GM18867 (cell line): ENCODE results near the gene CRB1.

Experiments
- ATAC-seq: cut with Tn5 transposase; IDR thresholded peaks from one replicate; pipeline ENCODE4 v1.9.1; 2021; ENCODE audit warnings: mild to moderate bottlenecking, moderate library complexity; ENCODE audit not compliant: unreplicated experiment

CRB1 gene

DNA sequence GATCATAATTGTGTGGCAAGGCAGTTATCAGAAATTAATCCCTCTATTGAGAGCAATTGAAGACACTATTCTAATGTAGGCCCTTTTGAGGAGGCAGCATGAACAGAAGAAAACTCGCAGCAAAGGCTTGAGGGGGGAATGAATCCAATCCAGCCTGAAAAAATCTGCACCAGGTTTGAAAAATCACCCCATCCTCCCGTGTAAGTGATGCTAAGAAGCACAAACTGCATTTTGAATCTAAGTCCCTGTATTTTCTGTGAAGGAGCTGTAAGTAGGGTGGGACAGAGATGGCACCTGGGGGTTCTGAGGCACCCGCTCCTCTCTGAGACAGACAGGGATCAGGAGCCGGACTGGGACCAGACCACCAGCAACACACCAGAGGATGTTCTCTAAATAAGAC lies at the start of gene CRB1:
CRB1 (plus strand) TSS at position 241 of the 400 bp plus-strand sequence. CDS start 161 bp downstream, outside the sequence.
- ATAC-seq = no peak

- ATAC-seq = peak; percentile 44
These were observed 49.2 kb upstream of the CRB1 start for GRCh38 chr1:197218857-197219256.

- ATAC-seq = no peak
These were observed 45.9 kb upstream of the CRB1 start for GRCh38 chr1:197222025-197222685.

DNA sequence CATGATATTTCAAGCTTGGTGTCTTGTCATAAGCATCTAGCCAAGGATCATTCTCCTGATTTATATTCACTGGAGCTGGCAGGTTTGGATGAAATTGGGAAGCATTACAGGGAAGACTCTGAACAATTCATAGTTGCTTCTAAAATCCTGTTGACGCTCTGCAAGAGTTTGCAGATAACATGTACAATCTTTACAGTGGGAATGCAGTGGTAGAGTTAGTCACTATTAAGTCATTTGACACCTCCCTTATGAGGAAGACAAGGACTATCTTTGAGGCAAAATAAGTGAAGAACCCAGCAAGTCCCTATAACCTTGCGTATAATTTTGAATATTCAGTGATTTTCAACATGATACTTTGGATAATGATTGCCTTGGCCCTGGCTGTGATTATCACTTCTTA lies 45.3 kb upstream of the CRB1 start:
- ATAC-seq = no peak

DNA sequence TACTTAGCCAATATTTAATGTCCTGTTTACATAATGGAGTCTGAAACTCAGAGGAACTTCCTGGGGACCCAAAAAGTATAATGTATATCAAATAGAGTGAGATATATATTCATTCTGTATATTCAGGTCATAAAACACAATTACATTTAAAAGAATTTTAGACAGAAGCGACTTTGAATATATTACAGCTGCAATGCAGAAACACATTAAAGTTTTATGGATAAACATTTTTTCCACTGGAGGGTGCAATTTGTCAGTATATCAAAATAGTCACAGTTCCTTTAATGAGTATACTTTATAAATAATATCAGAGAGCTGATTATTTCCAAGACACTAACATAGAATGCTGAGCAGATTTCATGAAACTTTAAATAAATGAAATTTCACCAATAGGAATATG lies 43.9 kb upstream of the CRB1 start:
- no peak for ATAC-seq

DNA sequence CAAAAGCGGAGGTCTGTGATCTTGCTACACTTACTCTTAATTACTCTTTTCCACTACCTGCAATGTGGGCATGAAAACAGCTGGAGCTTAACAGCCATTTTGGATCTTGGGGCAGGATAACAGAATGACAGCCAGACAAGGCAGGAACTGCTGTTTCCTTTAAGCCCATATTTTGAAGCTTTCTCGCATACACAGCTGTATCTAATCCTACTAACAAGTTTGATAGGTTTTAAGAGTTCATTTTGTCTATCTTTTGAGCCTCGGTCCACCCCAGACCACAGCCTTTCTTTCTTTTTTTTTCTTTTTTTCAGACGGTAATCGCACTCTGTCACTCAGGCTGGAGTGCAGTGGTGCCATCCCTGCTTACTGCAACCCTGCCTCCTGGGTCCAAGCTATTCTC lies 42.4 kb upstream of the CRB1 start:
- ATAC-seq = no peak

GRCh38 chr1:197234581-197234980 lies 33.5 kb upstream of the CRB1 start:
- ATAC-seq = no peak

- no peak for ATAC-seq
These were observed 32.7 kb upstream of the CRB1 start for GRCh38 chr1:197235355-197235754.

GRCh38 chr1:197247465-197247864 lies 20.6 kb upstream of the CRB1 start:
- ATAC-seq = no peak

DNA sequence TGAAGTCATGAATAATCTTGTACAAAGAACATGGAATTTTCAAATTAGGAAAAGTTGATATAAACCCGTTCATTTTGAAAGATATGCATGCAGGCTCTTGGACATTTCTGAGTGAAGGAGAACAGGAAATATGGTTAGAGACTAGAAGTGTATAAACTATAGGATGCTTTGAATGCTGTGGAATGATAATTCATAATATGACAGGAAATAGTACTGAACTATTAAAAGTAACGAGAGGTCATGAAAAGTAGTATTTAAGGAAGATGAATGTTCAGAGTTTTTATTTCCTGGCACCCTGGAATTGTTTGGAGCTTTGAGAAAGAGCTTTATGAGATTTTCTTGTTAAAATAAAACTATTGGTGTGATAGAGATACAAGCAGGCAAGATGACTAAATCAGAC lies 18.7 kb upstream of the CRB1 start:
- no peak for ATAC-seq

DNA sequence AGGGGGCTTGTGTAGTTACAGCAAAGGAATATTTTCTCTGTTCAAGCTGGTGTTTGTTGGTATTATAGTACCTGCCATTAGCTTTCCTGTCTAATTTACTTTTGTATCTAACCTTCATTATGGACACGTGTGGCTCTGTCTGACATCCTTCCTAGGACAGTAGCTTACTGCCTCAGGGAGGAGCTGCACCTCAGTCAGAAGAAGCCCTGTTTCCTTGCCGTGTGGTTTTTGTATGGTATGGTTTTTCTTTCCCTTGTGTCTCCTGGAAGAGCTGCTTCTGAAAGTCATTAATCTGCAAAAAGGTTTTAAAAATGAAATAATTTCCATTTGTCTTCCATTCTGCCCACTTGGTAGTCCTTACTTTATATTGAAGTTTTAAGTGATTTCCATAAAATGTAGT lies 17.4 kb upstream of the CRB1 start:
- ATAC-seq = no peak

DNA sequence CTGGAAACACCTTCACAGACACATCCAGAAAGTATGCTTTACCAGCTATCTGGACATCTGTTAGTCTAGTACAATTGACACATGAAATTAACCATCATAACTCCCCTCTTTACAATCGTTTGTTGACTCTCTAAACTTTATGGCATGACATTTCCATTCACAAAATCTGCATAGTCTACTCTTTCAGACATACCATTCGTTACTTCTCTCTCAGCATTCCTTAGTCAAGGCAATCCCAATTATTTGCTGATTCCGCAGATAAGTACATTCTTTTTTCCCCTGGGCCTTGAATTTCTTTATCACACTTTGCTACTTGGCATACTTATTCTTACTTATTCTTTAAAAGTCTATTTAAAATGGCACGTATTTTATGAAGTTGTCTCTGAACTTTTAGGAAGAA lies 15.1 kb upstream of the CRB1 start:
- no peak for ATAC-seq

GRCh38 chr1:197254866-197255265 lies 13.2 kb upstream of the CRB1 start:
- no peak for ATAC-seq

GRCh38 chr1:197264936-197265567 lies 3.0 kb upstream of the CRB1 start:
- ATAC-seq = no peak

GRCh38 chr1:197269053-197269452 lies 1.0 kb downstream of the CRB1 start:
- ATAC-seq = no peak

DNA sequence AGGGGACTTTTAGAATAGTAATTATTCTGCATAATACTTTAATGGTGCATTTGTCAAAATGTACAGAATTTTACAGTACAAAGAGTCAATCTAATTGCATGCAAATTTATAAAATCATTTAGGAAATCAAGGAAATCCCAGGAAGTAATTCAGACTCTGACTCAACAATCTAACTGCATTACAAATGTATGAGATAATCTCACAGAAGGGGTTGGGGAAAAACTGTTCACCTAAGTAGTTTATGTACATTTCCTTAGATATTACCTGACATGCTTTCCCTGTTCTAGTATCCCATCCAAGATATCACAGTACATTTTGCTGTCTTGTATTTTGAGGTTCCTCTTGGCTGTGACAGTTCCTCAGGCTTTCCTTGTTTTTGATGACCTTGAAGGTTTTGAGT lies 4.7 kb downstream of the CRB1 start:
- ATAC-seq = no peak

GRCh38 chr1:197277166-197277565 lies 9.1 kb downstream of the CRB1 start:
- no peak for ATAC-seq

DNA sequence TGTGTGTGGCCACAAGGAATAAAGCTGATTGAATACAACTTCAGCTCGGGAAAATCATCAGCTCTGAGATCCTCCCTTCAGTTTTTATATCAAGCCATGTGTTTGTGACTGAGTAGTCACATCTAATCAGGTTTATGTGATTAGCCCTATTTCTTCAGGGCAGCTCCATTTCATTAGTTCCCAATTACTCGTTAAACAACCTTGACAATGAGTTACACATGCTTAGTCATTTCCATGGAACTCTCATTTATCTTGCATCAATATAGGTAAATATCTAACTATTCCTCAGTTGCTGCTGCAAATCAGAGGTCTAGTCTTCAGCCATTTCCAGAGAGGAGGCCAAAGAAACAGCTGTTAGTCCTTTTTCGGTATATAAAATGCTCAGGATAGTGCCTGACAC lies 16.3 kb downstream of the CRB1 start:
- ATAC-seq = no peak

GRCh38 chr1:197284966-197285365 lies 16.9 kb downstream of the CRB1 start:
- no peak for ATAC-seq

- ATAC-seq = no peak
These were observed 17.6 kb downstream of the CRB1 start for GRCh38 chr1:197285526-197286205.

DNA sequence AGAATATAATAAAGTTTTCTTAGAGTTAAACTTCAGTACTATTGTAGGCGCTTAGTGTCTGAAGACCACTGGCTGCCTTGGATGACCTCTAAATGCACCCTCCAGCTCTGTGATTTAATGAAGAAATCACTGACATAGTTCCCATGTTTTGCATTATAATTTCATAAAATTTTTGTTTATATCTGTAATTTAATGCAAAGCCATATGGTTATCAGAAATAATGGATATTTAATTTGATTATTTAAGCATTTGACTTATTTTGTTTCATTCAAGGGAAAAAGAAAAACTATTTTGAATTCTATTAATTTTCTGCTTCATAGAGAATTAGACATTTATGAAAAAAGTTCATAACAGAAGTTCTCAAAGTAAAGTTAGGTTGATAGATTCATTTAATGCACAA lies 18.6 kb downstream of the CRB1 start:
- ATAC-seq = no peak

DNA sequence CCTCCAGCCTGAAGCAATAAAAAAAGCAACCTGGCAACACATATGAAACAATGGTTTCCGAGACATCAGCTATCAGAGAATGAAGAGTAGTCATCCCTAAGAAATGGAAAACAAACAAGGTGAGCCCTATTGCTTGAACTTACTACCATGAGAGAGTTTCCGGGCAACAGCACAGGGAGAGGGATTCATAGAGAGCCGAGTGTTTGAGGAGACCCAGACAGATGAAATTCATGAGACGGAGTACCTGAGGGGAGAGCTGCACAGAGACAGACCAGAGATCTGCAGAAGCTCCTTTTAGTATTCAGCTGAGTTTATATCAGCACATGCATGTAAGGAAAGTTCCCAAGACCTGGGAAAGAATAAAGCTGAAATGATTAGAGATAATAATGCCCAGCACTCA lies 19.8 kb downstream of the CRB1 start:
- no peak for ATAC-seq
